Vagina (tissue), 2 donors: ENCODE measurements around the gene WASF3.

Experiments
- CTCF ChIP-seq, 3 experiments: fragments of 450-650 bp in 2 of 3; fragments of 200-600 bp in 1 of 3; sonication (generic) in 1 of 3; IDR thresholded peaks; one replicate each; pipeline ENCODE4 v1.5.1; 2017 to 2019; ENCODE audit warnings: antibody characterized with exemption in 3 of 3, mild to moderate bottlenecking in 2 of 3, moderate library complexity in 2 of 3
- POLR2A ChIP-seq, 2 donors: fragments of 450-650 bp; IDR thresholded peaks; one replicate each; pipeline ENCODE4 v1.6.1; 2017; ENCODE audit warnings: antibody characterized with exemption in 2 of 2, mild to moderate bottlenecking in 2 of 2, moderate library complexity in 2 of 2

GRCh38 chr13:26528527-26528926 lies 29.0 kb upstream of the WASF3 start:
- TF ChIP-seq CTCF (IDR thresholded peaks at IDR 0.05) (no peak), POLR2A (IDR thresholded peaks at IDR 0.05) (no peak)
